HG03558 (cell line): ENCODE measurements around the gene PCED1A.

ENCODE experiments used
- ATAC-seq: cut with Tn5 transposase; IDR thresholded peaks from one replicate; pipeline ENCODE4 v1.9.1; 2021; ENCODE audit warnings: moderate number of reproducible peaks; ENCODE audit not compliant: unreplicated experiment; ENCODE audit errors: extremely low read depth

Gene PCED1A

DNA sequence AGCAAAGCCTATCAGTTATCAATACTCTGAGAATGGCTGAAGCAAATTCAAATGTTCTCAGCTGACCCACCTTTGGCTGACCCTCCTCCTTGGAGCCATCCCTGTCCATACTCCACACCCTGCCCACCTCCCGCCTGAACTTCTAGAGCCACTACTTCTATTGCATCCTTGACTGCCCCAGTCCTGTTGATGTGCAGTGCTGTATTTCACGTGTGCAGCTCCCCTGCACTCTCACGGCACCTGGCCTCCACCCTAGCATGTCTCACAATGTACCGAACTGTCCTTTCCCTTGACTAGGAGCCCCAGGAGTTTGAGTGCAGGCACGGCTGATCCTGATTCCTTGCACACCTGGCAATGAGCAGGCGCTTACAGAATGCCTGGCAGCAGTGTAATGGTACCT, 47.0 kb downstream of the PCED1A start:
- ATAC-seq, result no peak
